Stimulated activated CD4-positive, alpha-beta T cell treated with anti-CD3 and anti-CD28 coated beads, TNF-alpha, amount 100 ng/mL, for 4 hours (primary cell): ENCODE results near the gene EFNB3.

Experiments
- DNase-seq, 3 experiments: peaks; one replicate each; pipeline ENCODE4 v3.0.0-alpha.2; 2020; ENCODE audit warnings: low read depth in 3 of 3

The EFNB3 gene

DNA sequence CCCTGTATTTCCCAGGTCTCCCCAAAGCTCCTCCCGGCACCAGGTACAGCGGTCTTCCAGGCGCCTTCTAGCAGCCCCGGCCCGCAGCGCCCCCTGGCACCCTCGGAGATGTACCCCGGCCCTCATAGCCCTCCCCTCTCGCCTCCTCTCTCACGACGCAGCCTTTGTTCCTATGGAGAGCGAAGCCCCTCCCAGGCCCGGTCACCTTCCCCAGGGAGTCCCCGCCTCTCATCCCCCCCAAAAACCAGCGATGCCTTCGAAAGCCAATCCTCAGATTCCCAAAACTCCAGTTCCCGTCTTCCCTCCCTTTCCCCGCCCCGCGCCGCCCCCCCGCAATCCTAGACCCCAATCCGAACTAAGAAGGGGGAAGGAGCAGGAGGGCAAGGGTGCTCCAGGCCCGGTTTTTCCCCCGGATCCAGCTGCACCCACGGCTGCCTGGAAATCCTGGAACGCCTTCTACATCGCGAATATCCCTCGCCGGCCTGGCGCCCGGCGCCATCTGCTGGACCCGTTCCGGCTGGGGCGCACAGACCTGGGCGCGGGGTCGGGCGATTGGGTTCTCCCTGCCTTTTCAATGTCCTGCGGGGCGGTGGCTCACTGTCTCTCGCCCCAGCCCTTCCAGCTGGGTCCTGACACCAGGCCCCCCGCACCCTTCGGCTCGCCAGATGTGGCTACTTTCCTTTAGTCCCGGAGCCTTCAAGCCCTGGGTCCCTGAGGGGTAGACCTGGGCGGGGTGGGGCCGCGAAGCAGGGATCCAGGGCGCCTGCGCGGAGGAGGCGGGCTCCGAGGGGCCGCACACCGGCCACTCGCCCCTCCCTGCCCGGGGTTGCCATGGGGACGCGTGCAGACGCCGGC, 12.1 kb downstream of the EFNB3 start, which contains the start of gene DNAH2:
Gene DNAH2, plus strand, starts transcription at position 844 of the 855 bp plus-strand sequence. CDS start 1,991 bp downstream, outside the sequence.
- DNase-seq, result peak in 1 of 3 experiments; percentile 27

DNA sequence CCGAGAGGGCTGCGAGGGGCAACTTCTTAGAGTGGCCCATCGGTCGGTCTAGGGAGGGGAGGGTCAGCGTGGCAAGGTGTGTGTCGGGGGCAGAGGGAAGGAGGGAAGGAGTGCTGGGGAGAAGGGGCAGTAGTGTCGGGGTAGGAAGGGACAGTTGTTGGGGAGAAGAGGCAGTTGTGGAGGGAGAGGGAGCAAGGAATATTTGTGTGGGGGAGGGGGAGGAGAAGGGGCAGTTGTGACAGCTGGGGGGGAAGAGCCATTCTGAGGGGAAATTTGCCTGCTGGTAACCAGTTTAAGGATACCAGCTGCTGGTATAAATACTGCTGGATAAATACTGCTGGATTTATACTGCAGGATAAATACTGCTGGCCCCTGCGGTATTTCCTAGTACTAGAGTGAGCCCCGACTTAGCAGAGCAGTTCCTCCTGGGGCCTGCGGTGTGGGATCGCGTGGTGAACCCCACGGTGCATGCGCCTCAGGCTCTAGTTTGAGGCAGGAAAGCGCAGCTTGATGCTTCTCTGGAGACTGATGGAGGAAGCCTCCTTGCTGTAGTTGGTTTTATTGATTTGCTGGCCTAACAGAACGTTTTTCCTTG, 12.9 kb downstream of the EFNB3 start:
- no peak for DNase-seq

DNA sequence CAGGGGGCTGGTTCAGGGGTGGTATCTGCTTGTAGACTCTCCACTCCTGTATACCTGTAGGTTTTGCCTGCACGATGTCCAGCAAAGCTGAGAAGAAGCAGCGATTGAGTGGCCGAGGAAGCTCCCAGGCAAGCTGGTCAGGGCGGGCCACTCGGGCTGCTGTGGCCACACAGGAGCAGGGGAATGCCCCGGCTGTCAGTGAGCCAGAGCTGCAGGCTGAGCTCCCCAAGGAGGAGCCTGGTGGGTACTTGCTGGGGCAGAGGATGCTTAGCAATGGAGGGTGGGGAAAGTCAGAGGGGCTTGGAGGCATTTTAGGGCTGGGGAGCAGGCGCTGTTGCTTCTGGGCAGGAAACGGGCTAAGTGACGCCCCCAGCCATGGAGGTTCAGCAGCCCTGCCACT, 14.7 kb downstream of the EFNB3 start:
- DNase-seq, result no peak

DNA sequence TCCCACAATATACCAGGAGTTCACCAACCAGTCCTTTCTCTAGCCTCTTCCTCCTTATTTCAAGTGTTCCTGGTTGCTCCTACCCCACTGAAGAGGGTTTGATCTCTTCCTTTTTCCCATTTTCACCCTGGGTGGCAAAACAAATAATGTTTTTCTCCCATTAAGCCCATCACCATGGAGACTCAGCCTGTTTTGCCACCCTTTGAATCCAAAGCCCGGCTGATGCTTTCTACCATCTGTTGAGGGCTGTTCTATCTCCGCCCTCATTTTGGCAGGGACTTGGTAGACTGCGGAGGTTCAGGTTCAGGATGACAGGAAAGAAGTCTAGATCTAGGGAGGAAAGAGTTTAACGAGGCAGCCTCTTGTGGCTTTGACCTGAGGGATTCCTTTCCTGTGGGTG, 15.1 kb downstream of the EFNB3 start:
- DNase-seq, result no peak

DNA sequence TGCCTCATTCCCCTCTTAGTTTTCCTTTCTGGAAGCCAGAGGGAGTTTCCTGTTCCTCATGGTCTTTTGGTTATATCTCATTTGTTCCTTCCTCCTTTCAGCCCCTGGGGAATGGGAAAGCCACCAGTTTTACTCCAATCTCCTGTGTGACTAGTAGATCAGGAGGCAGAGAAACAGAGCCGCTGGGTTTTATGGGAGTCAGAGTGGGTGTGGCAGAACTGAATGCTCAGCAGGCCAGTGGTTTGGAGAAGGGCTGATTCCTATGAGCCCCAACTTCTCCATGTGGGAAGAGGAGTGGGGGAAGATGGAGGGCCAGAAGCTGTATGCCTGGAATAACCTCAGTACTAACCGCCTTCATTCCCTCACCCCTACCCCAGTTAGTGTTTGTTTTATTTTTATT, 16.6 kb downstream of the EFNB3 start:
- DNase-seq, result no peak

DNA sequence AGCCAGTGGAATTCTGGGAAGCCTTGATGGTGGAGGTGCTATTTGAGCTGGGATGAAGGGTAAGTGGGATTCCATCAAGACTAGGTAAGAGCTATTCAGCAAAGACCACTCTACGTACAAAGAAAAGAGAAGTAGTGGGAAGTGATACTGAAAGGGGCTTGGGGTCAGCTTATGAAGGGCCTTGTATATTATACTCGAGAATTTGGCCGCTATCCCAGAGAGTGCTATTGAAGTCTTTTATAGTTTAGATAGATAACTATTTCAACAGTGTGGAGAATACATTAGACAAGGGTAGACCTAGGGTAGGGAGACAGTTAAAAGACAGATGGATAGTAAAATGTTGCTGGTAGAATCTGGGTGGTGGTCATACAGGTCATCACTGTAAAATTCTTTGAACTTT, 22.9 kb downstream of the EFNB3 start:
- DNase-seq, result no peak

DNA sequence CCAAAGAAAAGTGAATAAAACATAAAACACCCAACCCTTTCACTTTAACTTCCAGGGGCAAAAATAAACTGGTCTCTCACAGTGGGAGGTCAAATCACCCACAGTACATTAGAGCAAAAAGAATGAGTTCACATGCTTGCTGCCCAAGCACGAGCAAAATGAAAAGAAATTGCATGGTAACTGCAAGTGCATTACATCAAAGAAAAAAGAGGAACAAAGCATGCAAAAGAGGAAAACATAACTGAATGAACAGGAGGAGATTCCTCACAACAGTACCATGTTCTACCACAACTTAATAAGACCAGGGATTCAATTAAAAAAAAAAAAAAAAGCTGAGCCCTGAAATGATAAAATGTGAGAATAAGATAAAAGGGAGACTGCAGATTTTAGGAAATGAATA, 24.8 kb downstream of the EFNB3 start:
- DNase-seq, result no peak

DNA sequence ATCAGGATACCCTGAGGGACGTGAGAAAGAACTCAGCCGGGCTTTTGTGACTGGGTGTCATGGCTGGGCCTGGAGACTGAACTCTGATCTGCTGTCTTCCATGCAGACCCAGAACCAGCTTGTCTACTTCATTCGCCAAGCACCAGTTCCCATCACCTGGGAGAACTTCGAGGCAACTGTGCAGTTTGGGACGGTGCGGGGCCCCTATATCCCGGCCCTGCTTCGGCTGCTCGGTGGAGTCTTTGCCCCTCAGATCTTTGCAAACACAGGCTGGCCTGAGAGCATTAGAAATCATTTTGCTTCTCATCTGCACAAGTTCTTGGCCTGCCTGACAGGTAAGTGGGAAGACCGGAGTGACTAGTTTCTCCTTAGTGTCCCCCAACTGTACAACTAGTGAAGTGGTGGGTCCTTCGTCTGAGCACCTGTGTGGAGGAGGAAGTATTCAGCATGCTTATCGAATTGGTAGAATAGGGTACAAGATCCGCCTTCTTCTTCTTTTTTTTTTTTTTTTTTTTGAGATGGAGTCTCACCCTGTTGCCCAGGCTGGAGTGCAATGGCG, 28.1 kb downstream of the EFNB3 start:
- DNase-seq, result no peak

DNA sequence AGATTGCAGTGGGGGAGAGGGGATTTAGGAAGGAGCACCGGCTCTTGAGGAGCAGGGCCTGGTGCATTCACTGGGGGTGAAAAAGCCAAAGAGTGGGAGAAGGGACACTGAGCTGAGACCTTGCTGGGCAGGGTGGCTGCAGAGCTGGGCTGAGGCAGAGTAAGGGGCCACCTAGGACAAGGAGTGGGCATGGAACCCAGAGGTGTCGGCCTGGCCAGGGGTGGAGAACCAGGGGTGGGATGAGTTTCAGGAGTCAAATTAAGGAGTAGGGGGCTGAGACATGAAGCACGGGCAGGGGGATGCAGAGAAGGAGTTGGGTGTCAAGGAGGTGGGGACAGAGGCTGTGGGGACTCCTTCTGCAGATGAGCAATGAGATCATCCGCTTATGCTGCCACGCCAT, 32.6 kb downstream of the EFNB3 start:
- DNase-seq, result no peak

DNA sequence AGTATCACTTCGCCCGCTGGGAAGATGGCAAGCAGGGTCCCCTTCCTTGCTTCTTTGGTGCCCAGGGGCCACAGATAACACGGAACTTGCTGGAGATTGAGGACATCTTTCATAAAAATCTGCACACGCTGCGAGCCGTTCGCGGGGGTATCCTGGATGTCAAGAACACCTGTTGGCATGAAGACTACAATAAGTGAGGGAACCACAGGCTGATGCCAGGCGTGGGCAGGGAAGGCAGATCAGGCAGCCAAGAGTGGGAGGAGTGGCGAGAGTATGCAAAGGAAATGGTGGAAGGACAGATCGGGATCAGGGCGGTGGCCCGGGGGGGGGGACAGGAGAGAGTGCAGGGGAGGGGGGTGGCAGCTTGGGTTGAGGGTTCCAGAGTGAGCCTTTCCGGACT, 34.7 kb downstream of the EFNB3 start:
- DNase-seq, result no peak

DNA sequence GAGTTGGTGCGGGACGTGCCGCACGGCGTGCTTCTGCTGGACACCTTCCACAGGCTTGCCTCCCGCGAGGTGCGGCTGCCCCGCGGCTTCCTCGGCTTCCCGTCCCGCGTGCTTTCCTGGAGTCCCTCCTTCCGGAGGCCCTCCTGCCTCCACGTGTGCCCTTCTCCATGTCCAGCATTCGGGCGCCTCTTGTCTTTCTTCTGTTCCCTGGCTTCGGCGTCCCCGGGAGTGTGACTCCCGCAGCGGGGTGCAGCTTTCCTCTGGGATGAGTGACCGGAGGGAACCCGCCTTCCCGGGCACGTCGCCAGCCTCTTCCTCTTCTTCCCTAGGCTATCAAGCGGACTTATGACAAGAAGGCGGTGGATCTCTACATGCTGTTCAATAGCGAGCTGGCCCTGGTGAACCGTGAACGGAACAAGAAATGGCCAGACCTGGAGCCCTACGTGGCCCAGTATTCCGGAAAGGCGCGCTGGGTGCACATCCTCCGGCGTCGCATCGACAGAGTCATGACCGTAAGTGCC, 35.5 kb downstream of the EFNB3 start:
- DNase-seq, result no peak

DNA sequence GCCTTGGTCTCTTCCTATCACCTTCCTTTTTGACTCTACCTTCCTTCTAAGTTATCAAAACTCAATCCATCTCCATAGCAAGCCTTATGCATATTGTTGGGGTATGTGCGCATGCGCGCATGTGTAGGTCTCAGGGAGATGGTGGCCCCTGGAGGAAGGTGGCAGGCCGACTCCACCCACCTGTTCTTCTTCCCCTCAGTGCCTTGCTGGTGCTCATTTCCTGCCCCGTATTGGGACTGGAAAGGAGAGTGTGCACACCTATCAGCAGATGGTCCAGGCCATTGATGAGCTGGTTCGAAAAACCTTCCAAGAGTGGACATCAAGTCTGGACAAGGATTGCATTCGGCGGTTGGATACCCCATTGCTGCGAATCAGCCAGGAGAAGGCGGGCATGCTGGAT, 37.7 kb downstream of the EFNB3 start:
- DNase-seq, result no peak

DNA sequence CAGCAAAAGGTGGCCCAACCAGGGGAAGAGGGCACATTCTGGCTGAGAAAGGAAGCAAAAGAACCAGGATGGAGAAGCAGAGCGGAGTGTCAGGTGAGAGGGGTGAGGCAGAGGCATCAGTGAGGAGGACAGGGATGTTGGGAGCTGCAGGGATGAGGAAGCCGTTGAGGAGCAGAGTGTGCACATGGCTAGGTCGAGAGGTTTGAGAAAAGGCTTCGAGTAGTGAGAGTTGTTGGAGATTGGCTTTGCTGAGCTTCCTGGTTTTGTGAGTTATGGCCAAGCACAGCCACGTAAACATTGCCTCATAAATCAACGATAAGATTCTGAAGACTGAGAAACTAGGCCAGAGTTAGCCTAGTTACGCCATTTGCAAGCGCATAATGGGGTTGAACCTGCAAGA, 39.4 kb downstream of the EFNB3 start:
- DNase-seq, result no peak

DNA sequence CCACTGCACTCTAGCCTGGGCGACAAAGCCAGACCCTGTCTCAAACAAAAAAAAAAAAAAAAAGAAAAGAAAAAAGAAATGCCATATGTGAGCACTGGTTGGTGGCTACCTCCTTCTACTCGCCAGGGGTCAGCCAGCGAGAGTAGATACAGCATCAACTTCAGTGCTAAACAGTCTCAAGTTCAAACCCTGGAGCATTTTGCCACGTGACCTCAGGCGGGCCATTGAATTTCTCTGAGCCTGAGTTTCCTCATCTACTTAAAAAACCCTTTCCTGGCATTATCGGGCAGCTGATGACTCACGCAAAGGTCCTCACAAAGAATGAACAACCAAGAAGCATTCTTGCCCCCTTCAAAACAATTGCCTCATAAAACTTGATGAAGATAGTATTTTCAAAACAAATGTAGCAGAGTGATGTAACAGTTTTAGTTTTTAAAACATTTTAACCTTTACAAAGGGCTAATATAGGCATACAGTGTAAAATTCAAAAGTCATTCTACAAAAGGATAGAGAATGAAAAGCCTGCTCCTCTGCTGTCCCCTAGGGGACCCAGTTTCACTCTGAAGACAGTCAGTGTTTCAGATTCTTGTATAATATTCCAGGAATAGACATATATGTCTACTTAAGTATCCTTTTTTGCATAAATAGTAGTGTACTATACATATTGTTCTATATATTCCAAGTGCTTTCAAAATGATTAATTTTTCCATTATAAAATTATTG, 40.9 kb downstream of the EFNB3 start:
- no peak for DNase-seq

DNA sequence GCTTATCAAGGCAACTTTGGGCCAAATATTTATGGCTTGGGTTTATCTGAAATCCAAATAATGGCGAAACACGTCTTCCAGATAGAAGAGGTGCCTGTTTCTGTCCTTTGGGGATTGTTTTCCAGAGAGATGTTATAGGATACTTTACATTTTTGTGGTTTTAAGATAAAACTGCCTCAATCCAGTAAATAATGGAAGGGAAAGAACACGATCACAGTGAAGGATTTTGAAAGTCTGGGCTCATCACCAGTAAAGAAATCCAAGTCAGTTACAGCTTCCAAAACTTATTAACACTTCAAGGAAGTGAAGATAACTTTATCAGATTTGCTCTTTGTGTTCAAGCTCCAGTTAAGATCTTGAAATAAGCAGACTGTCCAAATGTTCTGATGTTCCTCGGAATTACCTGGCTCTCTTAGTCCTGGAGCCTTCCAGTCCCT, 42.7 kb downstream of the EFNB3 start:
- no peak for DNase-seq

DNA sequence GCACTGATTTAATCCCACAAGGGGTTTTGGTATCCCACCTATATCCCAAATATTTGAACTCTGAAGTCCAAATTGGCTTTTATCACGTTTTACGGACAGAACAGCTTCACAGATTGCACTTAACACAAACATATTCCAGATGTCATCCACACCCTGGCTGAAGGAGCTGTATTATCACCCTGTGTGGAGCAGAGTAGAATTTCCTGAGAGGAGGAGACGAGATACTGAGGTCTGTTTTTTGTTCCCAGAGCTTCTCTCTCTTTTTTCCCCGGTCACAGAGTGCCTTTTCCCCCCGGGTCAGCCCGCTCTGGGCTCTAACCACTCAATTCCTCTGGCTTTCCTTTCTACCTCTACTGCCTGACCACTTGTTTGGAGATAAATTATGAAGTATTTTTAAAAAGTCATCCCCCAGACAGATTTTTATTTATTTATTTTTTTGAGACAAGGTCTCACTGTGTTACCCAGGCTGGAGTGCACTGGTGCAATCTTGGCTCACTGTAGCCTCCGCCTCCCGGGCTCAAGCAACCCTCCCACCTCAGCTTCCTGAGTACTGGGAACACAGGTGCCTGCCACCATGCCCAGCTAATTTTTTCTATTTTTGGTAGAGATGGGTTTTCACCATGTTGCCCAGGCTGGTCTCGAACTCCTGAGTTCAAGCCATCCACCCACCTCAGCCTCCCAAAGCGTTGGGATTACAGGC, 43.2 kb downstream of the EFNB3 start:
- DNase-seq, result no peak

DNA sequence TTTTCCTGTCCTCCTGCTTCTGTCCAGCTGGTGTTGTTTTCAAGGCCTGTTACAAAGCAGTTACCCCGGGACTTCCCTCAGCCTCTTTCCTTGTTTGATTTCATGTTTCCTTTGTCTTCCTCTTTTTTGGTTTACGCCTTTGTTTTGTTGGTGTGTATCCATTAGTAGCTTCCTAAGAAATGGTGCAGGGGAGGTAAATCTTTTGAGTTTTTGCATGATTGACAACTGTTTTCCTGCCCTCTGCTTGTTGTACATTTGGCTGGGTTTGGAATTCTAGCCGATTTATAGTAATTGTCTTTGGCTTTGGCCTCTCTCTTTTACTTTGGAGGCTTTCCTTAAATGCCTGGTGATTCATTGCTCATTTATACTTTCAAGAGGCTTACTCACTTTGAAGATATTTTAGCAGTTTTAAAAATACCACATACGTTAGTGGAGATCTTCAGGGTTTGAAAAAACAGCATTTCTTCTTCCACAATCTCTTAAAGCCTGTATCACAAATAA, 45.4 kb downstream of the EFNB3 start:
- DNase-seq, result no peak

DNA sequence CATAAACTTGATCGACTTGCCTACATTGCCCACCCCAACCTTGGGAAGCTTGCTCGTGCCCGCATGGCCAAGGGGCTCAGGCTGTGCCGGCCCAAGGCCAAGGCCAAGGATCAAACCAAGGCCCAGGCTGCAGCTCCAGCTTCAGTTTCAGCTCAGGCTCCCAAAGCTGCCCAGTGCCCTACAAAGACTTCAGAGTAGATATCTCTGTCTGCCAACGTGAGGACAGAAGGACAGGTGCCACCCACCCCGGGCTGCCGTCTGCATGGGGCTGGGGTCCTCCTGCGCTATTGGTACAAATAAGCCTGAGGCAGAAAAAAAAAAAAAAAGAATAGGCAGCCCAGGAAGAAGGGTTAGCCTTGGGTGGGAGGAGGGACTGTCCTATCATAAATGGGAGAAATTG, 49.7 kb downstream of the EFNB3 start:
- DNase-seq, result no peak

DNA sequence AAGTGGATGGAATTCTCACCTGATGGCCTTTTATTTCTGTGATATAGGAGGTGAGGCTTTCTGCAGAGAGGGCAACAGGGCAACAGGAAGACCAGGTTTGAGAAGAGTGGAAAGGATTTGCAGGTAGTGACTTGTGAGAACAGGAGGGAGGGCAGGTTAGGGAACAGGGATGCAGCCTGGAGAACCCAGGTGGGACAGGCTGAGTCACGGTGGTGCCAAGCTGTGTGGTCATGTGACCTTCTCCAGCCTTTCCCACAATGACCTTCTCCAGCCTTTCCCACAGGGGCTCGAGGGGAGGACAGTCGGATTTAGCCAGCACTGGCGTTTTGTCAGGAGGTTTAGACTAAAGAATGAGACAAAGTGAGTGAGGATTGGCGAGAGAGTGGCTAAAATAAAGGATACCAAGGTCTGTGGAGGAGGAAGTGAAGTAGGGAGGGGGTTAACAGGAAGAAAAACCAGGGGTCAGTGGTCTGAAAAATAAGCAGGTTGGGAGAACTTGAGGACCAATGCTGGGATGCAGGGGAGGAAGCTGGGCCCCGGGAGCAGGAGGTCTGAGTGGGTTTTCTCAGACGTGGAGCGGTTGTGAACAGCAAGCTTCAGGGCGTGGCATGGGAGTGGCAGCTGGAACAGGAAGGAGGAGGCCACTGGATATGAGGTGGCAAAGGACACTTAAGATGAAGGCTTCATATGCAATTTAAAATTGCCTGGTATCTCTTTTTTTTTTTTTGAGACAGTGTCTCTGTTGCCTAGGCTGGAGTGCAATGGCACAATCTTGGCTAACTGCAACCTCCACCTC, 50.3 kb downstream of the EFNB3 start:
- DNase-seq, result no peak

DNA sequence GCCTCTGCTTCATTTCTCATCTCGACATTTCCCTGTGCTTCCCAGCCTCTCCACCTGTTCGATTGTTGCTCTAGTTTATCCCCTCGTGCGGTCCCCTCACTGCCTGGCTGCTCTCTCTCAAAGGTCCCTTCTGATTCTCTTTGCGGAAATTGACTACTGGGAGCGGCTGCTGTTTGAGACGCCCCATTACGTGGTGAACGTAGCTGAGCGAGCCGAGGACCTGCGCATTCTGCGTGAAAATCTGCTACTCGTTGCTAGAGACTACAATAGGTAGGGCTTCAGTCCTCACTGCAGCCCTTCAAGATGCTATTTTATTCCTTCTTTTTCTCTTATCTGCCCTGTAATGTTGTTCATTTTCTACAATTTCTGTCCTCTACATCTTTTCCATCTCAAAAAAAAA, 52.0 kb downstream of the EFNB3 start:
- no peak for DNase-seq
